Right atrium auricular region (tissue), 2 donors: Measurements from ENCODE around the gene TMEM138. TPM values are rescaled to one million over a fixed set of nuclear protein-coding genes. Genes with fewer than 3 reads are reported as not detected.

Experiments
- DNase-seq: peaks from one replicate; pipeline ENCODE4 v3.0.0-alpha.2; 2019; ENCODE audit warnings: low spot score
- H3K27ac ChIP-seq, 2 donors: fragments of 200-600 bp; sonication (generic); 1 replicate in 1 of 2; 2 replicates in 1 of 2; pipeline ENCODE4 v1.5.1; 2016 to 2019
- H3K27me3 ChIP-seq, 2 donors: fragments of 200-600 bp; sonication (generic); one replicate each; pipeline versions ENCODE4 v1.5.1 to v1.6.0; 2017 to 2019
- H3K36me3 ChIP-seq: fragments of 200-600 bp; sonication (generic); one replicate; pipeline ENCODE4 v1.5.1; 2016
- H3K4me1 ChIP-seq, 2 donors: fragments of 200-600 bp; sonication (generic); one replicate each; pipeline versions ENCODE4 v1.5.1 to v1.6.0; 2017 to 2019
- H3K4me3 ChIP-seq, 2 donors: fragments of 200-600 bp; sonication (generic); 1 replicate in 1 of 2; 2 replicates in 1 of 2; pipeline ENCODE4 v1.5.1; 2017 to 2019; ENCODE audit warnings: mild to moderate bottlenecking in 1 of 2, moderate library complexity in 1 of 2
- H3K9me3 ChIP-seq, 2 donors: fragments of 200-600 bp; sonication (generic); one replicate each; pipeline ENCODE4 v1.5.1; 2019
- CTCF ChIP-seq, 2 donors: fragments of 200-600 bp; sonication (generic); IDR thresholded peaks; one replicate each; pipeline ENCODE4 v1.5.1; 2019; ENCODE audit warnings: antibody characterized with exemption in 2 of 2
- total RNA-seq, 2 donors: library from RNA; depleted of rRNA; stranded (reverse); fragments of >200 nt; gene quantifications; one replicate each; pipeline ENCODE4 v1.1.0, GENCODE V29; 2016

The TMEM138 gene
- total RNA-seq: 10 to 100 TPM; 12.6 to 18.2 TPM

- H3K9me3 ChIP-seq: no peaks in the 10 kb centered on the region
- H3K27me3 ChIP-seq: no peaks in the 10 kb centered on the region
- peaks cover 0 to 32% of the 10 kb centered on the region in 2 donors for H3K4me1 ChIP-seq
- no peak for TF ChIP-seq CTCF (IDR thresholded peaks at IDR 0.05)
- H3K27ac ChIP-seq: peak within 1 kb of the TSS; percentile 98 to 99
- peak within 1 kb of the TSS; percentile 66 to 70 for H3K4me3 ChIP-seq
- H3K36me3 ChIP-seq: peaks cover 33% of the 10 kb centered on the region
- peak; percentile 93 for DNase-seq
These were observed at the start of gene TMEM138, which contains the start of gene CYB561A3 for GRCh38 chr11:61361741-61362541. TSS of gene TMEM138 (plus strand) at chr11:61362374. CDS start at chr11:61364391, 2,017 bp downstream. TSS of gene CYB561A3 (minus strand) at chr11:61361882. CDS start at chr11:61356713, 5,169 bp downstream.

- H3K4me3 ChIP-seq: no peak overlapping the region
- TF ChIP-seq CTCF (IDR thresholded peaks at IDR 0.05): no peak
- no peak for DNase-seq
- no peaks in the 10 kb centered on the region for H3K4me1 ChIP-seq
- H3K9me3 ChIP-seq: no peaks in the 10 kb centered on the region
- no peak overlapping the region for H3K27ac ChIP-seq
- H3K36me3 ChIP-seq: peaks cover 91% of the 10 kb centered on the region
- no peaks in the 10 kb centered on the region for H3K27me3 ChIP-seq
These were observed 46.9 kb upstream of the TMEM138 start for GRCh38 chr11:61315260-61315659.

DNA sequence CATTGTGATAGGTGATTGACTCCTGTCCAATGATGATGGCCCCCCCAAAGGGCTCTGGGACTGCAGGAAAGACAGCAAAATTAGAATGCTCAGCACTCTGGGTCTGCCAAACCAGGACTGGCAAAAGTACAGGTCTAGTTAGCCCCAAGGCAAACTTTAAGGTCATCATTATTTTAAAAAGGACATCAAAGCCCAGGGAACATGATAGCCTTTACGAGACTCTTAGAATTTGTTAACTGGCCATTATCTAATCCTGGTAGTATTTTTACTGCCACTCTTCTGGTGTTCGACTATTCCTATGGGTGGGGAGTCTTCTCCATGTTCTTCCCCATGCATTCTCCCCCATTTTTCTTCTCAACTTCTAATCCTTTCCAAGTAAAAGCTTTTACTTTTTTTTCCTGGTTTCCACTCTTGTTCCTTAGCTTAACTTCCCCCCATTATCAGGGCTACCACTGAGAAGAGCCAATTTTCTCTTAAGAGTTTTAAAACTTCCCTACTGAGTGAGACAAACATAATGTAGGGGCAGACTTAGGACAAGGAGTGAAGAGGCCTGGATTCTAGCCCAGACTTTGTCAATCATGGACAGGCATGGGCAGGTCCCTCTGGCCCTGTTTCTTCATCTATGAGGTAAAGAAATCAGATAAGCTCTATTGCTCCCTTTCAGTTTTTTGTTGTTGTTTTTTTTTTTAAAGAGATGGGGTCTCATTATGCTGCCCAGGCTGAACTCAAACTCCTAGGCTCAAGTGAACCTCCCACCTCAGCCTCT, 36.3 kb upstream of the TMEM138 start:
- DNase-seq: no peak
- H3K9me3 ChIP-seq: no peaks in the 10 kb centered on the region
- TF ChIP-seq CTCF (IDR thresholded peaks at IDR 0.05): no peak
- no peak overlapping the region for H3K27ac ChIP-seq
- H3K27me3 ChIP-seq: no peaks in the 10 kb centered on the region
- H3K36me3 ChIP-seq: peaks cover 75% of the 10 kb centered on the region
- H3K4me3 ChIP-seq: no peak overlapping the region
- peaks cover 0 to 17% of the 10 kb centered on the region in 2 donors for H3K4me1 ChIP-seq

- H3K4me3 ChIP-seq: no peak overlapping the region
- H3K27me3 ChIP-seq: no peaks in the 10 kb centered on the region
- no peaks in the 10 kb centered on the region for H3K9me3 ChIP-seq
- H3K36me3 ChIP-seq: peaks cover 57% of the 10 kb centered on the region
- DNase-seq: no peak
- TF ChIP-seq CTCF (IDR thresholded peaks at IDR 0.05): no peak
- peaks cover 0 to 32% of the 10 kb centered on the region in 2 donors for H3K4me1 ChIP-seq
- H3K27ac ChIP-seq: no peak overlapping the region
These were observed 34.5 kb upstream of the TMEM138 start for GRCh38 chr11:61327669-61328071.

DNA sequence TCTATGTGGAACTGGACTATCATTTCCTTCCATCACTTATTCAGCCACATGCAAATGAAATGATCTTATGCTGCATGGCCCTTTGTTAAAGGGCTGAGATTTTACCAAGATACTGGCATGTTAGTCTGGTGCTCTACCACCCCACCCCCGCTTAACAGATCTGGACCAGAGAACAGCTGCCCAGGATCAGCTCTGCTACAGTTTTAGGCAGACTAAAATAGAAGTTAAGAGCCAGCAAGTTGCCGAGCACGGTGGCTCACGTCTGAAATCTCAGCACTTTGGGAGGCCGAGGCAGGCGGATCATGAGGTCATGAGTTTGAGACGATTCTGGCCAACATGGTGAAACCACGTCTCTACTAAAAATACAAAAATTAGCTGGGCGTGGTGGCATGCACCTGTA, 33.8 kb upstream of the TMEM138 start:
- H3K4me1 ChIP-seq: peaks cover 0 to 32% of the 10 kb centered on the region in 2 donors
- DNase-seq: no peak

More for the DNA sequence above, 33.8 kb upstream of the TMEM138 start:
- no peaks in the 10 kb centered on the region for H3K9me3 ChIP-seq
- H3K27ac ChIP-seq: no peak overlapping the region
- H3K27me3 ChIP-seq: no peaks in the 10 kb centered on the region
- H3K36me3 ChIP-seq: peaks cover 50% of the 10 kb centered on the region
- no peak for TF ChIP-seq CTCF (IDR thresholded peaks at IDR 0.05)
- no peak overlapping the region for H3K4me3 ChIP-seq
